GM23338 (cell line): Measurements from ENCODE around the gene RGL2.
A peak's percentile ranks its signal among the peaks of the same experiment; 100 is the strongest.

ENCODE experiments used
- CREB1 ChIP-seq: fragments of 250-450 bp; sonication (Bioruptor Pico); IDR thresholded peaks from 2 replicates; pipeline ENCODE4 v1.5.0; 2020; ENCODE audit warnings: low read depth, mild to moderate bottlenecking, moderate library complexity
- CTCF ChIP-seq, 2 experiments: fragments of 200-600 bp in 1 of 2; sonication (generic) in 1 of 2; conservative IDR thresholded peaks; 2 replicates each; pipeline versions ENCODE4 v1.5.1 to v1.6.1; 2016 to 2017; ENCODE audit warnings: antibody characterized with exemption in 2 of 2, low read depth in 2 of 2, mild to moderate bottlenecking in 2 of 2, moderate library complexity in 1 of 2
- EZH2 ChIP-seq: fragments of 200-600 bp; sonication (generic); IDR thresholded peaks from one replicate; pipeline ENCODE4 v1.8.0; 2017; ENCODE audit warnings: antibody characterized with exemption, mild to moderate bottlenecking, low read depth; ENCODE audit not compliant: unreplicated experiment
- EZH2phosphoT487 ChIP-seq: fragments of 200-600 bp; sonication (generic); IDR thresholded peaks from one replicate; pipeline ENCODE4 v1.8.1; 2018; ENCODE audit warnings: antibody characterized with exemption; ENCODE audit not compliant: unreplicated experiment
- JUNB ChIP-seq: IDR thresholded peaks from one replicate; pipeline ENCODE4 v1.6.1; 2016; ENCODE audit warnings: antibody characterized with exemption; ENCODE audit not compliant: unreplicated experiment
- NANOG ChIP-seq: IDR thresholded peaks from 2 replicates; pipeline ENCODE4 v1.6.1; 2016; ENCODE audit warnings: antibody characterized with exemption, borderline replicate concordance
- POLR2AphosphoS5 ChIP-seq: IDR thresholded peaks from 2 replicates; pipeline ENCODE4 v1.6.1; 2016; ENCODE audit warnings: antibody characterized with exemption, low read depth
- REST ChIP-seq: IDR thresholded peaks from one replicate; pipeline ENCODE4 v1.6.1; 2018; ENCODE audit warnings: antibody characterized with exemption; ENCODE audit not compliant: unreplicated experiment
- STAT1 ChIP-seq: IDR thresholded peaks from one replicate; pipeline ENCODE4 v1.6.1; 2016; ENCODE audit warnings: antibody characterized with exemption; ENCODE audit not compliant: unreplicated experiment
- ZNF114 ChIP-seq: fragments of 250-450 bp; sonication (Bioruptor Pico); IDR thresholded peaks from 2 replicates; pipeline ENCODE4 v1.5.0; 2020; ENCODE audit warnings: mild to moderate bottlenecking, moderate library complexity
- ZNF331 ChIP-seq: fragments of 250-450 bp; sonication (Bioruptor Pico); IDR thresholded peaks from 2 replicates; pipeline ENCODE4 v1.5.0; 2020; ENCODE audit warnings: low read depth, mild to moderate bottlenecking, moderate library complexity
- ZNF462 ChIP-seq: fragments of 250-450 bp; sonication (Bioruptor Pico); IDR thresholded peaks from 2 replicates; pipeline ENCODE4 v1.5.0; 2020; ENCODE audit warnings: mild to moderate bottlenecking, moderate library complexity
- TF ChIP-seq, protein P1 (sequence below): IDR thresholded peaks from 2 replicates; pipeline ENCODE4 v1.6.1; 2016; ENCODE audit warnings: antibody characterized with exemption

DNA sequence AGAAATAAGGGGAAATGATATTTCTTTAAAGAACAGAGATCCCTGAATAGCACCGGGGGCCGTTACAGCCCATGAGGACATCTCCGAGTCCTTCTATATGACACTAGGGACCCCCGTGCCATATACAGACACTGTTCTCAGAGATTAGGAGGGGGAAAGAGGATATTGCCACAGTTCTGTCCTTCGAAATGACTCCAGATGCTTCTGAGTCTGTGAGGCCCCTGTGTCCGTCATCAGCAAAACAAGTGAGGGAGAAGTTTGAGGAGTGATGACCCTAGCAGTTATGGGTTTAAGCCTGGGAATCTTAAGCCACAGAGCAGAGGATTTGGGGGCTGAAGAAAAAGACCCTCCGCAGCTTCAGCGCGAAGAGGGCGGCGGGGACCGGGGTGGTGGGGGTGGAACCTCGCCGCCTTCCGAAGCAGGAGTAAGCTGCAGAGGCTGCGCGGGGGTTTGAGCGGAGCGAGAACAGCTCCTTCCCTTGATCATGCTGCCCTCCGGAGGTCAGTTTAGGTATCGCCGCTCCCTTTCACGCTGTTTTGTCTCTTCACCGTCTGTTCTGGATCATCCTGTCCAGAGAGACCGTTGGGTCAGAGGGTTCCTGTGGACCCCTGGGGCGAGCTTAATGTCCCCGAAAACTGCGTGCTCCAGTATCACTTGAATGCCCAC lies 50.6 kb downstream of the RGL2 start:
- TF ChIP-seq CTCF (conservative IDR thresholded peaks at IDR 0.05; ENCODE audit: low read depth in 2 of 2) (peak; percentile 67 to 95), ZNF462 (CRISPR knock-in tag) (no peak), CREB1 (no peak), EZH2 (no peak), EZH2phosphoT487 (no peak), ZNF331 (CRISPR knock-in tag) (no peak), POLR2AphosphoS5 (no peak), REST (no peak), NANOG (no peak), JUNB (no peak), STAT1 (no peak), ZNF114 (no peak)
- TF ChIP-seq, protein P1, sequence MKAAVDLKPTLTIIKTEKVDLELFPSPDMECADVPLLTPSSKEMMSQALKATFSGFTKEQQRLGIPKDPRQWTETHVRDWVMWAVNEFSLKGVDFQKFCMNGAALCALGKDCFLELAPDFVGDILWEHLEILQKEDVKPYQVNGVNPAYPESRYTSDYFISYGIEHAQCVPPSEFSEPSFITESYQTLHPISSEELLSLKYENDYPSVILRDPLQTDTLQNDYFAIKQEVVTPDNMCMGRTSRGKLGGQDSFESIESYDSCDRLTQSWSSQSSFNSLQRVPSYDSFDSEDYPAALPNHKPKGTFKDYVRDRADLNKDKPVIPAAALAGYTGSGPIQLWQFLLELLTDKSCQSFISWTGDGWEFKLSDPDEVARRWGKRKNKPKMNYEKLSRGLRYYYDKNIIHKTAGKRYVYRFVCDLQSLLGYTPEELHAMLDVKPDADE = no peak
